MM.1S (cell line): ENCODE measurements around the gene BHLHA15.

Experiments
- DNase-seq: peaks from one replicate; pipeline ENCODE4 v3.0.0-alpha.2; 2015
- H2AFZ ChIP-seq: fragments of 300-600 bp; sonication (generic); 2 replicates; pipeline ENCODE4 v1.6.0; 2016; ENCODE audit warnings: antibody characterized with exemption, low read length
- H3F3A ChIP-seq: fragments of 300-600 bp; sonication (generic); 2 replicates; pipeline ENCODE4 v1.6.1; 2016; ENCODE audit warnings: mild to moderate bottlenecking, antibody characterized with exemption, low read length, moderate library complexity, mixed read lengths; ENCODE audit not compliant: insufficient read depth
- H3K27ac ChIP-seq: fragments of 300-600 bp; sonication (generic); 2 replicates; pipeline ENCODE4 v1.5.1; 2016; ENCODE audit warnings: mild to moderate bottlenecking, low read length
- H3K27me3 ChIP-seq: fragments of 300-600 bp; sonication (generic); replicated peaks from 2 replicates; pipeline ENCODE4 v1.6.0; 2016; ENCODE audit warnings: low read length; ENCODE audit not compliant: insufficient read depth
- H3K36me3 ChIP-seq: fragments of 300-600 bp; sonication (generic); replicated peaks from 2 replicates; pipeline ENCODE4 v1.6.1; 2016; ENCODE audit warnings: mild to moderate bottlenecking, low read length, mixed read lengths; ENCODE audit not compliant: insufficient read depth
- H3K4me1 ChIP-seq: fragments of 300-600 bp; sonication (generic); 2 replicates; pipeline ENCODE4 v1.6.1; 2016; ENCODE audit warnings: low read length, mixed read lengths
- H3K4me2 ChIP-seq: fragments of 300-600 bp; sonication (generic); 2 replicates; pipeline ENCODE4 v1.6.0; 2016; ENCODE audit warnings: low read depth, low read length
- H3K4me3 ChIP-seq: fragments of 300-600 bp; sonication (generic); 2 replicates; pipeline ENCODE4 v1.5.1; 2016; ENCODE audit warnings: low read length, mixed read lengths
- H3K79me2 ChIP-seq: fragments of 300-600 bp; sonication (generic); 2 replicates; pipeline ENCODE4 v1.6.1; 2016; ENCODE audit warnings: mixed run types, low read length, mixed read lengths
- H3K9ac ChIP-seq: fragments of 300-600 bp; sonication (generic); 2 replicates; pipeline ENCODE4 v1.6.1; 2016; ENCODE audit warnings: low read length, mixed read lengths
- H3K9me2 ChIP-seq: fragments of 300-600 bp; sonication (generic); replicated peaks from 2 replicates; pipeline ENCODE4 v1.6.1; 2016; ENCODE audit warnings: mild to moderate bottlenecking, low read length, mixed read lengths; ENCODE audit not compliant: insufficient read depth
- H3K9me3 ChIP-seq: fragments of 300-600 bp; sonication (generic); replicated peaks from 2 replicates; pipeline ENCODE4 v1.6.1; 2016; ENCODE audit warnings: mild to moderate bottlenecking, low read length, mixed read lengths; ENCODE audit not compliant: insufficient read depth
- H4K20me1 ChIP-seq: fragments of 300-600 bp; sonication (generic); 2 replicates; pipeline ENCODE4 v1.6.1; 2016; ENCODE audit warnings: mild to moderate bottlenecking, low read length, moderate library complexity, mixed read lengths; ENCODE audit not compliant: insufficient read depth
- CTCF ChIP-seq: fragments of 300-600 bp; sonication (generic); IDR thresholded peaks from 2 replicates; pipeline ENCODE4 v1.5.1; 2016; ENCODE audit warnings: antibody characterized with exemption, low read length, mixed read lengths
- EZH2 ChIP-seq: fragments of 300-600 bp; sonication (generic); optimal IDR thresholded peaks from 2 replicates; pipeline ENCODE3; 2017; ENCODE audit warnings: low read depth, mild to moderate bottlenecking, antibody characterized with exemption, low read length, mixed read lengths
- EZH2phosphoT487 ChIP-seq: fragments of 300-600 bp; sonication (generic); IDR thresholded peaks from 2 replicates; pipeline ENCODE4 v1.6.1; 2018; ENCODE audit warnings: antibody characterized with exemption, low read length

Gene BHLHA15

GRCh38 chr7:98186452-98187137 lies 24.6 kb upstream of the BHLHA15 start:
- DNase-seq: no peak
- H3K27me3 ChIP-seq: no peaks in the 10 kb centered on the region
- H3K4me3 ChIP-seq: no peak overlapping the region
- H3F3A ChIP-seq: no peaks in the 10 kb centered on the region
- H3K79me2 ChIP-seq: no peaks in the 10 kb centered on the region
- no peaks in the 10 kb centered on the region for H4K20me1 ChIP-seq
- no peaks in the 10 kb centered on the region for H3K4me1 ChIP-seq
- no peak overlapping the region for H3K9ac ChIP-seq
- TF ChIP-seq CTCF (no peak), EZH2 (no peak), EZH2phosphoT487 (no peak)
- H3K9me3 ChIP-seq: no peaks in the 10 kb centered on the region
- no peak overlapping the region for H3K4me2 ChIP-seq
- H3K27ac ChIP-seq: no peak overlapping the region
- no peak overlapping the region for H2AFZ ChIP-seq
- H3K36me3 ChIP-seq: no peaks in the 10 kb centered on the region
- H3K9me2 ChIP-seq: no peaks in the 10 kb centered on the region

- Histone ChIP-seq H3K9ac (no peak overlapping the region), H3K9me3 (no peaks in the 10 kb centered on the region), H3K9me2 (no peaks in the 10 kb centered on the region), H3K4me3 (no peak overlapping the region), H3K27me3 (no peaks in the 10 kb centered on the region), H4K20me1 (no peaks in the 10 kb centered on the region), H3K4me1 (no peaks in the 10 kb centered on the region), H2AFZ (no peak overlapping the region), H3K4me2 (no peak overlapping the region), H3F3A (no peaks in the 10 kb centered on the region), H3K79me2 (no peaks in the 10 kb centered on the region), H3K36me3 (no peaks in the 10 kb centered on the region), H3K27ac (no peak overlapping the region)
- DNase-seq: no peak
- TF ChIP-seq EZH2phosphoT487 (no peak), EZH2 (no peak), CTCF (no peak)
Observed at GRCh38 chr7:98187138-98187502, 24.1 kb upstream of the BHLHA15 start.

GRCh38 chr7:98189559-98189958 lies 21.7 kb upstream of the BHLHA15 start:
- no peaks in the 10 kb centered on the region for H3F3A ChIP-seq
- no peak overlapping the region for H3K4me2 ChIP-seq
- H3K4me1 ChIP-seq: no peaks in the 10 kb centered on the region
- H4K20me1 ChIP-seq: no peaks in the 10 kb centered on the region
- DNase-seq: no peak
- no peaks in the 10 kb centered on the region; the same call in 1 of the 2 replicates for H3K36me3 ChIP-seq
- H3K27me3 ChIP-seq: no peaks in the 10 kb centered on the region
- H3K27ac ChIP-seq: no peak overlapping the region
- no peaks in the 10 kb centered on the region for H3K9me2 ChIP-seq
- no peaks in the 10 kb centered on the region for H3K9me3 ChIP-seq
- TF ChIP-seq CTCF (no peak), EZH2 (no peak), EZH2phosphoT487 (no peak)
- H3K4me3 ChIP-seq: no peak overlapping the region
- H3K9ac ChIP-seq: no peak overlapping the region
- no peaks in the 10 kb centered on the region for H3K79me2 ChIP-seq
- no peak overlapping the region for H2AFZ ChIP-seq
